HCT116 (cell line): ENCODE data around the gene KASH5.

Experiments used
- ELF1 ChIP-seq: IDR thresholded peaks from 2 replicates; pipeline ENCODE4 v1.6.1; 2012; ENCODE audit warnings: low read depth, borderline replicate concordance
- EZH2 ChIP-seq: fragments of 200-600 bp; sonication (generic); IDR thresholded peaks from 2 replicates; pipeline ENCODE4 v1.6.1; 2017; ENCODE audit warnings: antibody characterized with exemption, mixed run types
- MAX ChIP-seq: IDR thresholded peaks from 2 replicates; pipeline ENCODE4 v1.6.1; 2012
- POLR2A ChIP-seq: IDR thresholded peaks from 2 replicates; pipeline ENCODE4 v1.7.0; 2011; ENCODE audit warnings: borderline replicate concordance; ENCODE audit not compliant: insufficient read depth, insufficient read length; ENCODE audit errors: extremely low read depth
- POLR2AphosphoS5 ChIP-seq: IDR thresholded peaks from 2 replicates; pipeline ENCODE4 v1.6.1; 2011; ENCODE audit warnings: mild to moderate bottlenecking, low read depth, low read length, moderate library complexity
- SRF ChIP-seq: IDR thresholded peaks from 2 replicates; pipeline ENCODE4 v1.6.1; 2012; ENCODE audit warnings: low read depth
- TCF7L2 ChIP-seq: IDR thresholded peaks from 2 replicates; pipeline ENCODE4 v1.7.0; 2011; ENCODE audit warnings: borderline replicate concordance, inconsistent platforms; ENCODE audit not compliant: insufficient read depth, insufficient read length; ENCODE audit errors: extremely low read depth
- TF ChIP-seq, protein P1 (sequence below), 3 experiments: fragments of 200-600 bp in 1 of 3; sonication (generic) in 1 of 3; IDR thresholded peaks in 2 of 3; conservative IDR thresholded peaks in 1 of 3; 2 replicates each; pipeline ENCODE4 v1.5.1; 2012 to 2017; ENCODE audit warnings: low read depth in 2 of 3, low read length in 2 of 3, antibody characterized with exemption in 1 of 3, borderline replicate concordance in 1 of 3, control low read depth in 1 of 3, mild to moderate bottlenecking in 1 of 3, mixed read lengths in 1 of 3, mixed run types in 1 of 3, moderate library complexity in 1 of 3; ENCODE audit not compliant: insufficient read depth in 1 of 3

DNA sequence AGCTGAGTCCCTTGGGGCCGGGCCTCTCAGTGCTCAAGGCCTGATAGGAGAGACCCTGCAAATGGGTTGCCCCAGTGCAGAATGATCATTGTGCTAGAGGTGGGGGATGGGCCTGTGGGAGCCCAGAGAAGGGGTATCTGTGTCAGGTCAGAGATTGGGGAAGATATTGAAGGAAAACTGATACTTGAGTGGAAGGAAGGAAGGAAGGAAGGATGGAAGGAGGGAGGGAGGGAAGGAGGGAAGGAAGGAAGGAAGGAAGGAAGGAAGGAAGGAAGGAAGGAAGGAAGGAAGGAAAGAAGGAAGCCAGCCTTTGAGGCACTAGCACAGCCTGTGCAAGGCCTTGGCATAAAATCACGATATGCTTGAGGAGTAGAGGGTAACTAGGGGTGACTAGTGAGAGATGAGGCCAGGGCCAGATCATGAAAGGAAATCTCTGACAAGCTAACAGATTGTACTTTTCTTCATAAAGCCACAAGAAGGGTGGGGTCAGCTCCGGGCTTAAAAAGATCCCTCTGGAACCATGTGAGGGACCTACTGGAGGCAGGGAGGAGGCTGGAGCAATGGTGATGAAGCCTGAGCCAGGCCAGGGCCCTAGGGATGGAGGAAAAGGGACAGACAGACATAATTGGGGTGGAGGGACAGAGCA, 23.8 kb downstream of the KASH5 start:
- TF ChIP-seq POLR2AphosphoS5 (no peak), TCF7L2 (no peak), SRF (no peak), MAX (no peak), POLR2A (no peak), EZH2 (no peak), ELF1 (no peak)
- TF ChIP-seq, protein P1, sequence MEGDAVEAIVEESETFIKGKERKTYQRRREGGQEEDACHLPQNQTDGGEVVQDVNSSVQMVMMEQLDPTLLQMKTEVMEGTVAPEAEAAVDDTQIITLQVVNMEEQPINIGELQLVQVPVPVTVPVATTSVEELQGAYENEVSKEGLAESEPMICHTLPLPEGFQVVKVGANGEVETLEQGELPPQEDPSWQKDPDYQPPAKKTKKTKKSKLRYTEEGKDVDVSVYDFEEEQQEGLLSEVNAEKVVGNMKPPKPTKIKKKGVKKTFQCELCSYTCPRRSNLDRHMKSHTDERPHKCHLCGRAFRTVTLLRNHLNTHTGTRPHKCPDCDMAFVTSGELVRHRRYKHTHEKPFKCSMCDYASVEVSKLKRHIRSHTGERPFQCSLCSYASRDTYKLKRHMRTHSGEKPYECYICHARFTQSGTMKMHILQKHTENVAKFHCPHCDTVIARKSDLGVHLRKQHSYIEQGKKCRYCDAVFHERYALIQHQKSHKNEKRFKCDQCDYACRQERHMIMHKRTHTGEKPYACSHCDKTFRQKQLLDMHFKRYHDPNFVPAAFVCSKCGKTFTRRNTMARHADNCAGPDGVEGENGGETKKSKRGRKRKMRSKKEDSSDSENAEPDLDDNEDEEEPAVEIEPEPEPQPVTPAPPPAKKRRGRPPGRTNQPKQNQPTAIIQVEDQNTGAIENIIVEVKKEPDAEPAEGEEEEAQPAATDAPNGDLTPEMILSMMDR (IDR thresholded peaks at IDR 0.05 in 2 of 3, conservative IDR thresholded peaks at IDR 0.05 in 1 of 3; ENCODE audit: borderline replicate concordance in 1 of 3, insufficient read depth in 1 of 3, low read depth in 2 of 3, low read length in 2 of 3): no peak
